B cell (primary cell): ENCODE results near the gene C17orf50. TPM values are rescaled to one million over a fixed set of nuclear protein-coding genes. Genes with fewer than 3 reads are reported as not detected.

Source experiments
- ATAC-seq: fragments of 200-7000 bp; cut with Tn5 transposase; one replicate; pipeline ENCODE4 v1.10.0; 2021; ENCODE audit warnings: low read depth, mild to moderate bottlenecking, moderate number of reproducible peaks, moderate library complexity
- CTCF ChIA-PET: fragments of 350-600 bp; sonication (Branson Sonifier 250); formaldehyde crosslinking; loops from one replicate; lab custom pipeline; 2021; ENCODE audit warnings: antibody characterized with exemption, inconsistent platforms; lab: Charles Lee
- POLR2A ChIA-PET: fragments of 350-600 bp; sonication (Branson Sonifier 250); formaldehyde crosslinking; loops from one replicate; lab custom pipeline; 2021; ENCODE audit warnings: antibody characterized with exemption; lab: Charles Lee
- DNase-seq: peaks from one replicate; pipeline ENCODE4 v3.0.0; 2013
- H2AFZ ChIP-seq: 2 replicates; pipeline ENCODE4 v1.6.1; 2012; ENCODE audit warnings: mild to moderate bottlenecking, low read depth, low read length; ENCODE audit not compliant: insufficient read depth, poor library complexity, severe bottlenecking
- H3K27ac ChIP-seq, 2 donors: 1 replicate in 1 of 2; 2 replicates in 1 of 2; pipeline ENCODE4 v1.5.1; 2012 to 2013; ENCODE audit warnings: low read length in 2 of 2, mild to moderate bottlenecking in 2 of 2, moderate library complexity in 1 of 2
- H3K27me3 ChIP-seq, 4 experiments: fragments of 200-600 bp in 1 of 4; sonication (generic) in 1 of 4; replicated peaks in 1 of 4; 1 replicate in 2 of 4; 2 replicates in 2 of 4; pipeline versions ENCODE4 v1.6.1 to v1.7.0; 2013 to 2016; ENCODE audit warnings: low read length in 3 of 4, mild to moderate bottlenecking in 2 of 4, mixed read lengths in 1 of 4, moderate library complexity in 1 of 4; ENCODE audit not compliant: insufficient read depth in 4 of 4, control insufficient read depth in 3 of 4; ENCODE audit errors: control extremely low read depth in 1 of 4
- H3K36me3 ChIP-seq, 2 experiments: replicated peaks in 1 of 2; 1 replicate in 1 of 2; 2 replicates in 1 of 2; pipeline versions ENCODE4 v1.6.1 to v1.7.1; 2013; ENCODE audit warnings: low read length in 1 of 2; ENCODE audit not compliant: insufficient read depth in 2 of 2, control insufficient read depth in 1 of 2; ENCODE audit errors: control extremely low read depth in 1 of 2, extremely low read depth in 1 of 2
- H3K4me1 ChIP-seq, 2 donors: fragments of 200-600 bp in 1 of 2; sonication (generic) in 1 of 2; 1 replicate in 1 of 2; 2 replicates in 1 of 2; pipeline versions ENCODE4 v1.5.1 to v1.6.1; 2013 to 2017; ENCODE audit warnings: low read length in 2 of 2; ENCODE audit not compliant: control insufficient read depth in 2 of 2, insufficient read depth in 2 of 2
- H3K4me2 ChIP-seq: replicated peaks from 2 replicates; pipeline ENCODE3; 2012; ENCODE audit warnings: mild to moderate bottlenecking, low read depth, low read length; ENCODE audit not compliant: poor library complexity, severe bottlenecking
- H3K4me3 ChIP-seq, 5 experiments: fragments of 200-600 bp in 1 of 5; sonication (generic) in 1 of 5; 1 replicate in 3 of 5; 2 replicates in 2 of 5; pipeline versions ENCODE4 v1.5.1 to v1.7.0; 2011 to 2016; ENCODE audit warnings: low read length in 4 of 5, mild to moderate bottlenecking in 4 of 5, low read depth in 2 of 5, control low read depth in 1 of 5, moderate library complexity in 1 of 5; ENCODE audit not compliant: insufficient read depth in 1 of 5; ENCODE audit errors: control extremely low read depth in 1 of 5, extremely low read depth in 1 of 5
- H3K79me2 ChIP-seq: fragments of 200-600 bp; sonication (generic); one replicate; pipeline ENCODE4 v1.6.0; 2016; ENCODE audit warnings: low read length; ENCODE audit not compliant: control insufficient read depth, insufficient read depth
- H3K9ac ChIP-seq: fragments of 200-600 bp; sonication (generic); 2 replicates; pipeline ENCODE4 v1.6.1; 2017; ENCODE audit warnings: mild to moderate bottlenecking, low read length, moderate library complexity
- H3K9me3 ChIP-seq, 3 donors: one replicate each; pipeline versions ENCODE4 v1.6.1 to v1.7.1; 2013; ENCODE audit warnings: low read length in 2 of 3; ENCODE audit not compliant: control insufficient read depth in 2 of 3, insufficient read depth in 1 of 3; ENCODE audit errors: control extremely low read depth in 1 of 3
- H4K20me1 ChIP-seq: 2 replicates; pipeline ENCODE4 v1.6.0; 2012; ENCODE audit warnings: mild to moderate bottlenecking, low read length; ENCODE audit not compliant: insufficient read depth, control insufficient read depth, poor library complexity, severe bottlenecking
- H3K27ac Mint-ChIP-seq: one replicate; pipeline ENCODE4 v1.8.0; 2021; ENCODE audit warnings: mixed read lengths
- H3K27me3 Mint-ChIP-seq: one replicate; pipeline ENCODE4 v1.8.0; 2021; ENCODE audit warnings: mixed read lengths
- H3K4me1 Mint-ChIP-seq: one replicate; pipeline ENCODE4 v1.8.0; 2021; ENCODE audit warnings: mixed read lengths
- H3K4me3 Mint-ChIP-seq: one replicate; pipeline ENCODE4 v1.8.0; 2021; ENCODE audit warnings: mixed read lengths
- H3K9me3 Mint-ChIP-seq: one replicate; pipeline ENCODE4 v1.8.0; 2022; ENCODE audit warnings: mixed read lengths; ENCODE audit not compliant: insufficient read depth
- CTCF ChIP-seq: fragments of 200-600 bp; IDR thresholded peaks from one replicate; pipeline ENCODE4 v1.8.0; 2022; ENCODE audit warnings: antibody characterized with exemption, mild to moderate bottlenecking
- EZH2 ChIP-seq: IDR thresholded peaks from 2 replicates; pipeline ENCODE4 v1.6.1; 2012; ENCODE audit warnings: borderline replicate concordance, low read depth, mild to moderate bottlenecking, moderate library complexity, low read length; ENCODE audit not compliant: insufficient read depth, poor library complexity, severe bottlenecking
- WGBS: methylation state at CpG from one replicate; pipeline ENCODE4 v1.1.5; 2013; ENCODE audit warnings: missing lambda C conversion rate; ENCODE audit not compliant: insufficient coverage; 5-methylcytosine and 5-hydroxymethylcytosine counted together
- intact Hi-C: fragments of 100-400 bp; cut with micrococcal nuclease; formaldehyde crosslinking; loops from one replicate; pipeline ENCODE4 v1.10.0; 2022
- polyA plus RNA-seq: library from polyadenylated mRNA; depleted of rRNA; stranded (reverse); fragments of >200 nt; gene quantifications from 2 replicates; pipeline ENCODE4 v1.2.3, GENCODE V29; 2012
- total RNA-seq, 2 donors: library from RNA; stranded (reverse); fragments of 120-200 nt in 1 of 2; gene quantifications; 1 replicate in 1 of 2; 2 replicates in 1 of 2; pipeline versions ENCODE4 v1.2.3 to v1.2.4, GENCODE V29; 2013 to 2022

Gene C17orf50
- total and polyA plus RNA-seq, 2 donors (not counting 1 experiment from before 2014, with no cell fraction given), result not detected

DNA sequence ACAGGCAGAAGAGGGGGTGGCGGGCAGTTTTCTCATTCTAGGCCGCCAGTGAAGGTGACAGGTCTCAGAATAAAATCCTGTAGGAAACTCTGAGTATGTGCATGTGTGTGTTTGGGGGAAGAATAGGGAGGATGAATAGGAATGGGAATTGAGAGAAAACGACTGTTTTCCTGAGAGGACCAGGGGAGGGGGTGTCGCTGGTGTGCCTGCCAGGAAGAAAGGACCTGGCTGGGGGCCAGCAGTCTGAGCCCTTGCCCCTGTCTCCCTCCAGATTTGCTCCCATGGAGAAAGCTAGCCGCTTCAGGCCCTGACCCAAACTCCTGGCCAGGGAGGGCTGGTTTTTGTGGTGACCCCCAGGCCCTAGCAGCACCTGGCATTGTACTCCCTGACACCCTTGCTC, 14.4 kb downstream of the C17orf50 start:
- 85% methylated on average over 4 of the region's 5 CpGs for WGBS
- Histone ChIP-seq H3K4me2 (no peak overlapping the region), H3K79me2 (no peaks in the 10 kb centered on the region), H3K27ac (no peak overlapping the region), H3K4me3 (no peak overlapping the region), H2AFZ (no peak overlapping the region), H3K27me3 (peaks cover 0 to 5% (median under 1%) of the 10 kb centered on the region in 4 experiments), H3K36me3 (no peaks in the 10 kb centered on the region), H3K9me3 (peaks cover 0 to 3% (median 0%) of the 10 kb centered on the region in 3 donors), H3K9ac (no peak overlapping the region), H3K4me1 (no peaks in the 10 kb centered on the region), H4K20me1 (no peaks in the 10 kb centered on the region)
- no peak for DNase-seq
- Mint-ChIP-seq H3K4me3 (no peak overlapping the region), H3K4me1 (no peaks in the 10 kb centered on the region), H3K27me3 (peaks cover 13% of the 10 kb centered on the region), H3K9me3 (no peaks in the 10 kb centered on the region), H3K27ac (no peak overlapping the region)
- intact Hi-C loops, result no loop called here
- ChIA-PET CTCF (interaction anchor here (2.0 kb wide), 1 partner anchor 11 kb away, joined by 9 read pairs; no protein-coding TSS in a partner anchor), POLR2A (no interaction called here)
- TF ChIP-seq EZH2 (no peak), CTCF (no peak)
- no peak for ATAC-seq

- Histone ChIP-seq H3K4me3 (no peak overlapping the region), H4K20me1 (no peaks in the 10 kb centered on the region), H3K27ac (no peak overlapping the region), H3K4me2 (no peak overlapping the region), H3K9me3 (no peaks in the 10 kb centered on the region), H3K36me3 (no peaks in the 10 kb centered on the region), H3K9ac (no peak overlapping the region), H3K4me1 (no peaks in the 10 kb centered on the region), H3K27me3 (peaks cover 0 to 5% (median under 1%) of the 10 kb centered on the region in 4 experiments), H3K79me2 (no peaks in the 10 kb centered on the region), H2AFZ (no peak overlapping the region)
- TF ChIP-seq EZH2 (no peak), CTCF (no peak)
- ChIA-PET POLR2A (interaction anchor here (0.6 kb wide), 1 partner anchor 29 kb away, joined by 6 read pairs; no protein-coding TSS in a partner anchor), CTCF (interaction anchor here (2.0 kb wide), 1 partner anchor 11 kb away, joined by 9 read pairs; no protein-coding TSS in a partner anchor)
- H3K27me3 Mint-ChIP-seq, result peaks cover 10% of the 10 kb centered on the region
- no peak overlapping the region for H3K4me3 Mint-ChIP-seq
- ATAC-seq, result no peak
- 50% methylated on average over 2 of the region's 6 CpGs for WGBS
- H3K27ac Mint-ChIP-seq, result no peak overlapping the region
- intact Hi-C loops, result no loop called here
- no peaks in the 10 kb centered on the region for H3K9me3 Mint-ChIP-seq
- H3K4me1 Mint-ChIP-seq, result no peaks in the 10 kb centered on the region
- no peak for DNase-seq
Observed at GRCh38 chr17:35775583-35775982, 14.9 kb downstream of the C17orf50 start.
